Heart left ventricle (tissue), 13 donors: ENCODE measurements around the gene RCCD1.

ENCODE experiments used
- POLR2A ChIP-seq, 2 donors: fragments of 450-650 bp; IDR thresholded peaks; one replicate each; pipeline ENCODE4 v1.6.1; 2017; ENCODE audit warnings: antibody characterized with exemption in 2 of 2, mild to moderate bottlenecking in 2 of 2, moderate library complexity in 2 of 2
- TF ChIP-seq, protein P1 (sequence below), 12 donors: fragments of 200-600 bp; sonication (generic) in 4 of 12; IDR thresholded peaks; one replicate each; pipeline versions ENCODE4 v1.5.0 to v1.8.0; 2018 to 2022; ENCODE audit warnings: antibody characterized with exemption in 12 of 12, mild to moderate bottlenecking in 5 of 12
- donor health status: ischemic (EF 13 %, LVEDD 7.1; RV severe dilation, severe dysfunction).
- donor health status: DM: no; HTN: yes; CAD: no.
- donor health status: DM: no; HTN: no; CAD: no.
- donor health status: ischemic (EF 25% LVEDD 6.9; RV normal size, moderate dysfunction).
- donor health status: ischemic (EF 25% LVEDD 5.7; RV mildly dilated, moderate dysfunction).
- donor health status: ischemic (EF 35%, LVEDD 5.7; RV mildly dilated, moderate dysfunction).
- donor health status: nonischemic (EF 11% LVEDD 7.7; RV severe dilation, severe dysfunction).
- donor health status: DM: yes; HTN: yes; CAD: no.
- donor health status: PGD.
- donor health status: ischemic (EF 29% LVEDD 5.4; RV normal size, mild dysfunction).
- donor health status: nonischemic (EF 23%, LVEDD 6.1; RV moderate dilation, normal function).

DNA sequence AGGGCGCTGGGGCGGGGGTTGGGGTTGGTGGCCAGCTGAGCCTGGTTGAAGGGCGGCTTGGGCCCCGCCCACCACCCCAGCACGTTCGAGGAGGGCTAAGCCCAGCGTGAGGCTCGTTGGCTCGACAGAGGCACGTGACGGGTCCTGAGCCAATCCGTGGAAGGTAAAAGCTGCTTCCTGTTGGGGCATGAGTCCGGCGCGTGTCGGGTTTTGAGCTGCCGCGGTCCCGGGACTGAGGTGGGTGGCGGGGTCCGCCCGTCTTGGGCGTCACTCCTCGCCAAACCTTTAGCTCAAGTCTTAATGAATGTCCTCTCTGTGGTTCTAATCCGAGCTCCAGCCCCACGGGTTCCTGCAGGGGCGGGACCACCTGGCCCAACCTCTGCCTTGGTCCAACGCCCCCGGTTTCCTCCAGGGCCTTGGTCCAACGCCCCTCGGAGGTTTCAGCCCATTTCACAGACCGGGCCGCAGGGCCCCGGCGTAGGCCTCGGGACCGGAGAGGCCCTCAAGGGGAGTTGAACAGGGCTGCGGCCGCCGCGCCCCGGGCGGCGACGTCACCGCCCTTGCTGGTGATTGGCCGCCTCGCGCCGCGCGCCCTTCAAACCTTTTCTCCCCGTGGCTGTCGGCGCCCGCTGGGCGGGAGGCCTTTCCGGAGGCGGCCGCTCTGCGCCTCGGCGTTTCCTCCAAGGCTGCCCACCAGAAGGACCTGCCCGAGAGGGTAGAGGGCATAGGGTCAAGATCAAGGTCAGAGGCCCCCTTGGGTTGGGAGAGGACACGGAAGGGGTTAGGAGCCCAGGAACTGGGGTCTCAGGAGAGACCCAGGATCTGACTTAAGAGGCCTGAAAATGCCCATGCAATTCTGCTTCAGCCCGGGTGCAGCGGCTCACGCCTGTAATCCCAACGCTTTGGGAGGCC lies at the start of gene RCCD1:
- TF ChIP-seq, protein P1, sequence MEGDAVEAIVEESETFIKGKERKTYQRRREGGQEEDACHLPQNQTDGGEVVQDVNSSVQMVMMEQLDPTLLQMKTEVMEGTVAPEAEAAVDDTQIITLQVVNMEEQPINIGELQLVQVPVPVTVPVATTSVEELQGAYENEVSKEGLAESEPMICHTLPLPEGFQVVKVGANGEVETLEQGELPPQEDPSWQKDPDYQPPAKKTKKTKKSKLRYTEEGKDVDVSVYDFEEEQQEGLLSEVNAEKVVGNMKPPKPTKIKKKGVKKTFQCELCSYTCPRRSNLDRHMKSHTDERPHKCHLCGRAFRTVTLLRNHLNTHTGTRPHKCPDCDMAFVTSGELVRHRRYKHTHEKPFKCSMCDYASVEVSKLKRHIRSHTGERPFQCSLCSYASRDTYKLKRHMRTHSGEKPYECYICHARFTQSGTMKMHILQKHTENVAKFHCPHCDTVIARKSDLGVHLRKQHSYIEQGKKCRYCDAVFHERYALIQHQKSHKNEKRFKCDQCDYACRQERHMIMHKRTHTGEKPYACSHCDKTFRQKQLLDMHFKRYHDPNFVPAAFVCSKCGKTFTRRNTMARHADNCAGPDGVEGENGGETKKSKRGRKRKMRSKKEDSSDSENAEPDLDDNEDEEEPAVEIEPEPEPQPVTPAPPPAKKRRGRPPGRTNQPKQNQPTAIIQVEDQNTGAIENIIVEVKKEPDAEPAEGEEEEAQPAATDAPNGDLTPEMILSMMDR (IDR thresholded peaks at IDR 0.05) = no peak
- TF ChIP-seq POLR2A (IDR thresholded peaks at IDR 0.05) = peak in 1 of 2 donors; percentile 59
